HG03565 (cell line): ENCODE measurements around the gene DHRS11.

ENCODE experiments used
- ATAC-seq: cut with Tn5 transposase; IDR thresholded peaks from one replicate; pipeline ENCODE4 v1.9.1; 2021; ENCODE audit warnings: mild to moderate bottlenecking, moderate library complexity; ENCODE audit not compliant: unreplicated experiment

DHRS11 gene

DNA sequence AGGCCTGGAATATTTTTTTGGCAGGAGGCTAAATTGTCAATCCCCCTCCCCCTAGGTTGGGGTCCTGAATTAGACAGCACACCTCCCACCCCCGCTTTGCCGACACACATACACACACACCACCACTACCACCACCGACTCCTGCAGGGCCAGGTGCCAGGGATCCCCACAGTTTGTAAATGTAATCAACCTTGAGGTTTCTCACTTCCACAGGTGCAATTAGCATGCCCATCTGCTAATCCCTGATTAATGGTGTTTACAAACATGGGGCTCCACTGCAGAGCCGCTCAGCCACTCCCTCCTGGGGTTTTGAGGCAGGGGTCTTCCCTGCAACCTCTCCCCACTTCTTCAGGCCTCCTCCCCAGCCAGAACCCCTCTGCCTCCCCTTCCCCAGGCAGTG is 21.5 kb downstream of the DHRS11 start:
- no peak for ATAC-seq

- ATAC-seq: no peak
Measured at GRCh38 chr17:36614081-36614480, 22.4 kb downstream of the DHRS11 start.

- no peak for ATAC-seq
Measured at GRCh38 chr17:36614933-36615332, 23.3 kb downstream of the DHRS11 start.

DNA sequence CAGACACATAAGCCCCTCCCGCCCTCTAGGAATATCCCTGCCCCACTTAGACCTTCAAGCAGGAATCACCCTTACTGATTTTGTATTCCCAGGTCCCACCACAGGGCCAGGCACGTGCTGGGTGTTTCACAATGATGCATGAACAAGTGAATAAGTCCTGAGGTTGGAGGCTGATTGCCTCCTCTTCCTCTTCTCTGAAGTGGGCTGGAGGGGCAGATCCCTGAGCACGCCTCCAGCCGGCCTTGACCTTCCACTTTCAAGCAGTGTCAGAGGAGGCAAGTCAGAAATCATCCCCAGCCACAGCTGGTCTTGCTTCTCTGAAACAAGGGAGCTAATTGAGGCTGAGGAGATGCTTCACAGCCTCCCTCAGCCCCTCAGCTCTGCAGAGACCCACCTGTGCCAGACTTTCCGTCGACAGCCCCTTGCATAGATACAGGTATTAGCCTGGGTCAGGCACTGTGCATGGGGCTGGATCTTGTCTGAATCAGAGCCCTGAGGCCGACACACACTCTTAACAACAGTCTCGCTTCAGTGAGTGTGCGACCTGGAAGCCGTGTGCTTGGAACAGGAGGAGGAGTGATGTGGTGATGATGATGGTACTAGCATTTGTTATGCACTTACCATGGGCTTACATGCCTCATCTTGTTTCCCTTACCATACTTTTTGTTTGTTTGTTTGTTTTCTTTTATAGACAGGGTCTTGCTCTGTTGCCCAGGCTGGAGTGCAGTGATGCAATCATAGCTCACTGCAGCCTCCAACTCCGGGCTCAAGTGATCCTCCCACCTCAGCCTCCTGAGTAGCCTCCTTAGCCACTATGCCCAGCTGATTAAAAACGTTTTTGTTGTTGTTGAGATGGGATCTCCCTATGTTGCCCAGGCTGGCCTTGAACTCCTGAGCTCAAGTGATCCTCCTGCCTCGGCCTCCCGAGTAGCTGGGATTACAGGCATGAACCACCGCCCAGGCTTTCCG is 24.7 kb downstream of the DHRS11 start:
- ATAC-seq: no peak

GRCh38 chr17:36617773-36618172 is 26.1 kb downstream of the DHRS11 start:
- ATAC-seq: no peak

- no peak for ATAC-seq
Measured at GRCh38 chr17:36623281-36623680, 31.6 kb downstream of the DHRS11 start.

GRCh38 chr17:36625188-36625587 is 33.5 kb downstream of the DHRS11 start:
- no peak for ATAC-seq

DNA sequence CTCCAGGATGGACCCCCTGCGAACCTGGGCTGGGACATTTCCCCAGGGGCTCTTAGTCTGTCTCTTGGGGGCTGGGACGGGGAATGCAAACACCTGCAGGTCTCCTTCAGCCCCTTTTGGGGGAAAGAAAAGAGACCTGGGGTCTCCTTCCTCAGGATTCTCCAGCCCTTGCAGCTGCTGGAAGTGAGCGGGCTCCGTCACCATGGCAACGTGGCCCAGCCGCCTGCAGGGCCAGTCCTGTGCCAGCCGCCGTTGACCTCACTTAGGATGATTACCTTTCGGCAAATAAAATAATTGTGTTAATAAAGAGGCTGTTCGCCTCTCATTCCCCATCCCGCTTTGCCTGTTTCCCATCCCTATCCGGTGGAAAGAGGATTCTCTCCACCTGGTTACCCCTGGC is 35.4 kb downstream of the DHRS11 start:
- no peak for ATAC-seq

GRCh38 chr17:36628576-36628975 is 36.9 kb downstream of the DHRS11 start:
- ATAC-seq: no peak

GRCh38 chr17:36629252-36629847 is 37.7 kb downstream of the DHRS11 start:
- ATAC-seq: no peak

GRCh38 chr17:36629970-36630502 is 38.4 kb downstream of the DHRS11 start:
- ATAC-seq: no peak

DNA sequence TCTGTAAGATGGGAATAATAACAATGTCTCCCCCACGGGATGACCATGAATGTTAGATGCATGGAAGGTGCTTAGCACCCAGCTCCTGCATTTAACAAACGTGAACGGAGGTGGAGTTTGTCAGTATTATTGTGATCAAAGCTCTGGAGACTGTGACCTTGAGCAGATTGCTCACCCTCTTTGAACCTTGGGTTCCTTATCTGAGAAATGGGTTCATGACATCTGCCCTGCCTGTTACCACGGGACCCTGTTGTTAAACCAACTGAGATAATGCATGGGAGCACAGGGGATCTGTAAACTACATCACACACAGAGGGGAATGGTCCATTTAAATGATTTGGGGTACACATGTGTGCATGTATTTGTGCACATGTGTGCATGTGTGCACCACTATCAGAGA is 39.3 kb downstream of the DHRS11 start:
- ATAC-seq: no peak

DNA sequence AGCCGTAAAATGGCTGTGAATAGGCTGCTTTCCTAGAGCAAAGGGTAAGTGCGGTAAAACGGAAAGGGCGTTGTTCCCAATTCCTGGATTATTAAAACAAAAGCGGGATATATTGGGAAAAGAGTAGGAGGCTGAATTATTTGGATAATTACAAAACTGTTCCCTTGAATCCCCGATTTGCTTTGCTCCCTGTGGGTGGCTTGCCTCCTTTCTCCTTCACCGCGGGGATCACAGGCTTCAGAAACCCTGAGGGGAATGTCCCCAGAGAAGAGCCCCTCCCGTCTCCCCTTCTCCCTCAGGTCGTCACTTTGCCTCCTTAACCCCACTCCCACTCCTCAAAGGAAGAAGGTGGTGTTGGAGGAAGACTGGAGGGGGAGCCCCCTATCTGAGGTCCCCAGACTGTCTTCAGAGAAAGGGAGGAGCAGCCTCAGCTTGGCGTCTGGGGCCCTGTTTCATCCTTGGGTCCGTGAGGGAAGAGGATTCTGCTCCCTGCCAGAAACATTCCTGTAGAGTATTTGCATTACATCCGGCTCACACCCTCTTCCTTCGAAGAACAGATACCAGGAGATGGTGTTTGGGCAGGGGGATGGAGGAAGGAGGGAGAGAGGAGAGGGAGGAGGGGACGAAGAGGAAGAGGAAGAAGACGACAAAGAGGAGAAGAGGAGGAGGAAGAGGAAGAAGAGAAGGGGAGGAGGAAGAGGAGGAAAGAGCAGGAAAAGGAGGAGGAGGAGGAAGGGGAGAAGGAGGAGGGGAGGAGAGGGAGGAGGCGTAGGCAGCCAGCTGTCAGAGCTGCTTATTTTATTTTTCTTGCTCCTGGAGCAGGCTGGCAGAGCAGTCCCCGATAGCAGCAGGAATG is 41.5 kb downstream of the DHRS11 start:
- no peak for ATAC-seq

GRCh38 chr17:36640346-36640745 is 48.7 kb downstream of the DHRS11 start:
- ATAC-seq: no peak

DNA sequence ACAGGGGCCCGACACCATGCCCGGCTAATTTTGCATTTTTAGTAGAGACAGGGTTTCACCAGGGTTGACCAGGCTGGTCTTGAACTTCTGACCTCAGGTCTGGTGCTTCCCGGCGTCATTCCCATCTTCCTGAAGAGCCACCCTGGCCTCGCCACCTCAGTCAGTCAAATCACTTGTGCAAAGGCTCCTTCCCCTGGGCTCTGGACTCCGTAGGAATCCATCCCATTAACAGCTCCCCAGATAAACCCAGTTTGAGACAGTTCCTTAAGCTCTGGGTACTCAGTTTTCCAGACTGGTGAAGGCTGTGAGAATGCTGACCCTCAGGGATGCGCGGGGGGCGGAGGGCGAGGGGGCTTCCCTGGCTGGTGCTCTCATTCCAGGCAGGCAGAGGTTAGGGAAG is 49.2 kb downstream of the DHRS11 start:
- no peak for ATAC-seq

- ATAC-seq: no peak
Measured at GRCh38 chr17:36641331-36641876, 49.7 kb downstream of the DHRS11 start.

DNA sequence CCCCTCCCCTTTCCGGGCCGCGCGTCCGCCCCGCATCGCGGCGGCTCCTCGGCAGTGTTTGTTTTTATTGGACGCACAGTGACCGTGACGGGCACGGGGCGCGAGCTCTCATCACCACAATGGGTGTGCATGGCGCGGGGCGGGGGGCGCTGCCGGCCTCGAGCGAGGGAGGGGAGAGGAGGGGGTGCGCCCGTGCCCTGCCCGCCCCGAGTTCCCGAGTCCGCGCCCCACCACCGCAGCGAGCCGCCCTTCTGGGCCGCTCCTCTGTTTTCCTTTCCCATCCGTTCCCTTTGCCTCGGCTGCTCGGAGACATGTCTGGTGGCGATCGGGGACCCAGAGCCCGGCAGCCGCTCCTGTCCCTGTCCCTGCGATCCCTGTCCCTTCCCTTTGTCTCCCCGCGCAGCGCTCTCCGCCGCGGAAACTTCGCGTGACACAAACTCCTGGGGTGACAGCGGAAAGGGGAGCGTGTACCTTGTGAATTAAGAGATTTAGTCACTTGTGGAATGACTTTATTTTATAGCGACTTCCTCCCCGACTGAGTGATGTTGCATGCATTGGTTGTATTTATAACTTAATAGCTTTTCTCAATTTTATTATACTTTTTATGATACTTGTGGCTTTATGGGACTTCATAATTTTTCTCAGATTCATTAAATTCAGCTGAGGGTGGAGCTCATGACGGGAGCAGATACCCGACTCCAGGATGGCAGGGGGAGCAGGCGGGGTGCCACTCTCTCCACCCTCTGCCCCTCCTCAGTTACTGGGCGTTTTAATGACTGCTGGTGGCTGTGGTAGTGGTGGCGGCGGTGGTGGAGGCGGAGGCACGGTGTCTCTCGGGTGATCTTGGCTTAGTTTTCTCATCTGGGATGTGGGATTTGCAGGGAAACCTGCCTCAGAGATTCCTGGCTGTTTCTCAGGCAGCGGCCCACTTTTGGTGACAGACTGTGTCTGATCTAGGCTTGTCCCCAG is 50.5 kb downstream of the DHRS11 start:
- ATAC-seq: no peak

GRCh38 chr17:36643086-36643685 is 51.5 kb downstream of the DHRS11 start:
- ATAC-seq: no peak

GRCh38 chr17:36645422-36645821 is 53.7 kb downstream of the DHRS11 start:
- no peak for ATAC-seq
